ENCODE results near the gene FYB1.

The FYB1 gene

GRCh38 chr5:39131210-39132127, 87.9 kb downstream of the FYB1 start:
- Histone ChIP-seq H3K27me3 (ENCODE audit: control insufficient read depth in 3 of 3, insufficient read depth in 3 of 3, low read depth in 1 of 3, low read length in 3 of 3) (peaks cover 0 to 15% (median 0%) of the 10 kb centered on the region in 3 experiments), H2AFZ (ENCODE audit: low read length) (no peak overlapping the region), H3K14ac (ENCODE audit: low read length) (no peak overlapping the region), H3K4me3 (ENCODE audit: low read length in 2 of 2) (no peak overlapping the region), H4K8ac (ENCODE audit: low read depth, low read length) (no peak overlapping the region), H3K36me3 (replicated peaks in 1 of 2; ENCODE audit: control insufficient read depth in 2 of 2, insufficient read depth in 2 of 2, low read length in 2 of 2) (no peaks in the 10 kb centered on the region), H3K18ac (ENCODE audit: low read length) (no peak overlapping the region), H2BK5ac (ENCODE audit: low read length) (no peak overlapping the region), H3K9ac (ENCODE audit: low read depth, low read length, poor library complexity) (no peak overlapping the region), H3K9me3 (replicated peaks in 1 of 2; ENCODE audit: control insufficient read depth in 2 of 2, insufficient read depth in 1 of 2, low read depth in 1 of 2, low read length in 2 of 2) (no peaks in the 10 kb centered on the region), H2BK120ac (ENCODE audit: low read depth, low read length) (no peak overlapping the region), H2BK12ac (ENCODE audit: low read length) (no peak overlapping the region), H3K4me2 (ENCODE audit: insufficient read depth, low read length, poor library complexity, severe bottlenecking) (no peak overlapping the region), H3K4ac (ENCODE audit: low read length) (no peak overlapping the region), H2AK5ac (ENCODE audit: low read depth, low read length) (no peak overlapping the region), H2BK15ac (ENCODE audit: low read length) (no peak overlapping the region), H3K27ac (replicated peaks; ENCODE audit: low read length) (no peak overlapping the region), H4K91ac (ENCODE audit: low read depth, low read length, poor library complexity) (no peak overlapping the region), H3K23ac (ENCODE audit: low read depth, low read length, poor library complexity) (no peak overlapping the region), H3K79me1 (ENCODE audit: low read depth, low read length) (no peaks in the 10 kb centered on the region), H3K4me1 (ENCODE audit: control insufficient read depth in 2 of 2, insufficient read depth in 1 of 2, low read depth in 1 of 2, low read length in 2 of 2) (no peaks in the 10 kb centered on the region)
- WGBS, 2 donors (ENCODE audit: extremely low coverage in 2 of 2, insufficient read length in 2 of 2, insufficient replicate concordance in 1 of 2), result no CpG with 5 or more reads among the region's 3 CpGs
- DNase-seq (ENCODE audit: low spot score), result no peak

- H2BK5ac ChIP-seq (ENCODE audit: low read length), result no peak overlapping the region
- no peak overlapping the region for H3K14ac ChIP-seq (ENCODE audit: low read length)
- no peaks in the 10 kb centered on the region for H3K79me1 ChIP-seq (ENCODE audit: low read depth, low read length)
- no peak overlapping the region for H2AK5ac ChIP-seq (ENCODE audit: low read depth, low read length)
- no peak overlapping the region for H2BK15ac ChIP-seq (ENCODE audit: low read length)
- no peaks in the 10 kb centered on the region for H3K4me1 ChIP-seq (ENCODE audit: control insufficient read depth in 2 of 2, insufficient read depth in 1 of 2, low read depth in 1 of 2, low read length in 2 of 2)
- H3K4ac ChIP-seq (ENCODE audit: low read length), result no peak overlapping the region
- H3K27me3 ChIP-seq (ENCODE audit: control insufficient read depth in 3 of 3, insufficient read depth in 3 of 3, low read depth in 1 of 3, low read length in 3 of 3), result peaks cover 0 to 15% (median 0%) of the 10 kb centered on the region in 3 experiments
- H2AFZ ChIP-seq (ENCODE audit: low read length), result no peak overlapping the region
- no peak overlapping the region for H3K18ac ChIP-seq (ENCODE audit: low read length)
- H4K8ac ChIP-seq (ENCODE audit: low read depth, low read length), result no peak overlapping the region
- no peak overlapping the region for H2BK120ac ChIP-seq (ENCODE audit: low read depth, low read length)
- H3K27ac ChIP-seq (replicated peaks; ENCODE audit: low read length), result no peak overlapping the region
- H3K9ac ChIP-seq (ENCODE audit: low read depth, low read length, poor library complexity), result no peak overlapping the region
- no CpG with 5 or more reads among the region's 1 CpG for WGBS, 2 donors (ENCODE audit: extremely low coverage in 2 of 2, insufficient read length in 2 of 2, insufficient replicate concordance in 1 of 2)
- no peak for DNase-seq (ENCODE audit: low spot score)
- no peaks in the 10 kb centered on the region for H3K36me3 ChIP-seq (replicated peaks in 1 of 2; ENCODE audit: control insufficient read depth in 2 of 2, insufficient read depth in 2 of 2, low read length in 2 of 2)
- H4K91ac ChIP-seq (ENCODE audit: low read depth, low read length, poor library complexity), result no peak overlapping the region
- H3K9me3 ChIP-seq (replicated peaks in 1 of 2; ENCODE audit: control insufficient read depth in 2 of 2, insufficient read depth in 1 of 2, low read depth in 1 of 2, low read length in 2 of 2), result no peaks in the 10 kb centered on the region
- H3K4me3 ChIP-seq (ENCODE audit: low read length in 2 of 2), result no peak overlapping the region
- H3K4me2 ChIP-seq (ENCODE audit: insufficient read depth, low read length, poor library complexity, severe bottlenecking), result no peak overlapping the region
- H3K23ac ChIP-seq (ENCODE audit: low read depth, low read length, poor library complexity), result no peak overlapping the region
- H2BK12ac ChIP-seq (ENCODE audit: low read length), result no peak overlapping the region
Observed at GRCh38 chr5:39130716-39131115, 88.6 kb downstream of the FYB1 start.

GRCh38 chr5:39121922-39122321, 97.4 kb downstream of the FYB1 start:
- Histone ChIP-seq H3K18ac (ENCODE audit: low read length) (no peak overlapping the region), H3K4me1 (ENCODE audit: control insufficient read depth in 2 of 2, insufficient read depth in 1 of 2, low read depth in 1 of 2, low read length in 2 of 2) (no peaks in the 10 kb centered on the region), H3K27me3 (ENCODE audit: control insufficient read depth in 3 of 3, insufficient read depth in 3 of 3, low read depth in 1 of 3, low read length in 3 of 3) (peaks cover 0 to 5% (median 0%) of the 10 kb centered on the region in 3 experiments), H2BK12ac (ENCODE audit: low read length) (no peak overlapping the region), H3K9me3 (replicated peaks in 1 of 2; ENCODE audit: control insufficient read depth in 2 of 2, insufficient read depth in 1 of 2, low read depth in 1 of 2, low read length in 2 of 2) (no peaks in the 10 kb centered on the region), H3K79me1 (ENCODE audit: low read depth, low read length) (no peaks in the 10 kb centered on the region), H2BK5ac (ENCODE audit: low read length) (no peak overlapping the region), H4K91ac (ENCODE audit: low read depth, low read length, poor library complexity) (no peak overlapping the region), H2BK15ac (ENCODE audit: low read length) (no peak overlapping the region), H3K4ac (ENCODE audit: low read length) (no peak overlapping the region), H4K8ac (ENCODE audit: low read depth, low read length) (no peak overlapping the region), H2BK120ac (ENCODE audit: low read depth, low read length) (no peak overlapping the region), H3K9ac (ENCODE audit: low read depth, low read length, poor library complexity) (no peak overlapping the region), H3K4me2 (ENCODE audit: insufficient read depth, low read length, poor library complexity, severe bottlenecking) (no peak overlapping the region), H3K23ac (ENCODE audit: low read depth, low read length, poor library complexity) (no peak overlapping the region), H2AK5ac (ENCODE audit: low read depth, low read length) (no peak overlapping the region), H3K4me3 (ENCODE audit: low read length in 2 of 2) (no peak overlapping the region), H3K14ac (ENCODE audit: low read length) (no peak overlapping the region), H3K36me3 (replicated peaks in 1 of 2; ENCODE audit: control insufficient read depth in 2 of 2, insufficient read depth in 2 of 2, low read length in 2 of 2) (no peaks in the 10 kb centered on the region), H3K27ac (replicated peaks; ENCODE audit: low read length) (no peak overlapping the region), H2AFZ (ENCODE audit: low read length) (no peak overlapping the region)
- DNase-seq (ENCODE audit: low spot score), result no peak
- no CpG with 5 or more reads among the region's 2 CpGs for WGBS, 2 donors (ENCODE audit: extremely low coverage in 2 of 2, insufficient read length in 2 of 2, insufficient replicate concordance in 1 of 2)

- no CpG with 5 or more reads among the region's 1 CpG for WGBS, 2 donors (ENCODE audit: extremely low coverage in 2 of 2, insufficient read length in 2 of 2, insufficient replicate concordance in 1 of 2)
- no peak overlapping the region for H3K9ac ChIP-seq (ENCODE audit: low read depth, low read length, poor library complexity)
Observed at GRCh38 chr5:39121315-39121714, 98.0 kb downstream of the FYB1 start.

More at GRCh38 chr5:39121315-39121714, 98.0 kb downstream of the FYB1 start:
- Histone ChIP-seq H2BK15ac (ENCODE audit: low read length) (no peak overlapping the region), H3K27ac (replicated peaks; ENCODE audit: low read length) (no peak overlapping the region), H3K79me1 (ENCODE audit: low read depth, low read length) (no peaks in the 10 kb centered on the region), H4K8ac (ENCODE audit: low read depth, low read length) (no peak overlapping the region), H3K14ac (ENCODE audit: low read length) (no peak overlapping the region), H3K23ac (ENCODE audit: low read depth, low read length, poor library complexity) (no peak overlapping the region), H3K4ac (ENCODE audit: low read length) (no peak overlapping the region), H2AFZ (ENCODE audit: low read length) (no peak overlapping the region), H3K9me3 (replicated peaks in 1 of 2; ENCODE audit: control insufficient read depth in 2 of 2, insufficient read depth in 1 of 2, low read depth in 1 of 2, low read length in 2 of 2) (no peaks in the 10 kb centered on the region), H2AK5ac (ENCODE audit: low read depth, low read length) (no peak overlapping the region), H3K4me1 (ENCODE audit: control insufficient read depth in 2 of 2, insufficient read depth in 1 of 2, low read depth in 1 of 2, low read length in 2 of 2) (no peaks in the 10 kb centered on the region), H2BK12ac (ENCODE audit: low read length) (no peak overlapping the region), H3K27me3 (ENCODE audit: control insufficient read depth in 3 of 3, insufficient read depth in 3 of 3, low read depth in 1 of 3, low read length in 3 of 3) (peaks cover 0 to 5% (median 0%) of the 10 kb centered on the region in 3 experiments), H2BK120ac (ENCODE audit: low read depth, low read length) (no peak overlapping the region), H3K4me3 (ENCODE audit: low read length in 2 of 2) (no peak overlapping the region), H3K4me2 (ENCODE audit: insufficient read depth, low read length, poor library complexity, severe bottlenecking) (no peak overlapping the region), H4K91ac (ENCODE audit: low read depth, low read length, poor library complexity) (no peak overlapping the region), H3K18ac (ENCODE audit: low read length) (no peak overlapping the region), H3K36me3 (replicated peaks in 1 of 2; ENCODE audit: control insufficient read depth in 2 of 2, insufficient read depth in 2 of 2, low read length in 2 of 2) (no peaks in the 10 kb centered on the region), H2BK5ac (ENCODE audit: low read length) (no peak overlapping the region)
- DNase-seq (ENCODE audit: low spot score), result no peak

Data from neuronal stem cell (in vitro differentiated cells).